HUES64 (cell line): ENCODE data around the gene AGXT.

Source experiments
- H3K27ac ChIP-seq: 2 replicates; pipeline ENCODE4 v1.7.0; 2013; ENCODE audit warnings: low read depth, low read length, inconsistent platforms
- H3K27me3 ChIP-seq: 2 replicates; pipeline ENCODE4 v1.6.1; 2013; ENCODE audit warnings: mild to moderate bottlenecking, low read length; ENCODE audit not compliant: insufficient read depth
- H3K36me3 ChIP-seq: 2 replicates; pipeline ENCODE4 v1.6.1; 2013; ENCODE audit warnings: mild to moderate bottlenecking, low read length; ENCODE audit not compliant: insufficient read depth
- H3K4me1 ChIP-seq: 2 replicates; pipeline ENCODE4 v1.6.1; 2013; ENCODE audit warnings: mild to moderate bottlenecking, low read length, moderate library complexity; ENCODE audit not compliant: insufficient read depth
- H3K4me3 ChIP-seq: 2 replicates; pipeline ENCODE4 v1.5.1; 2013; ENCODE audit warnings: mild to moderate bottlenecking, low read length, moderate library complexity
- H3K9ac ChIP-seq: 2 replicates; pipeline ENCODE4 v1.6.1; 2013; ENCODE audit warnings: mild to moderate bottlenecking, low read depth, low read length
- H3K9me3 ChIP-seq: 2 replicates; pipeline ENCODE4 v1.6.1; 2013; ENCODE audit warnings: low read depth, low read length; ENCODE audit not compliant: insufficient read depth
- WGBS: fragments of 150-250, 120-280 bp; methylation state at CpG from one replicate; pipeline ENCODE4 v1.1.7; 2013; ENCODE audit warnings: missing lambda C conversion rate; 5-methylcytosine and 5-hydroxymethylcytosine counted together

Gene AGXT

DNA sequence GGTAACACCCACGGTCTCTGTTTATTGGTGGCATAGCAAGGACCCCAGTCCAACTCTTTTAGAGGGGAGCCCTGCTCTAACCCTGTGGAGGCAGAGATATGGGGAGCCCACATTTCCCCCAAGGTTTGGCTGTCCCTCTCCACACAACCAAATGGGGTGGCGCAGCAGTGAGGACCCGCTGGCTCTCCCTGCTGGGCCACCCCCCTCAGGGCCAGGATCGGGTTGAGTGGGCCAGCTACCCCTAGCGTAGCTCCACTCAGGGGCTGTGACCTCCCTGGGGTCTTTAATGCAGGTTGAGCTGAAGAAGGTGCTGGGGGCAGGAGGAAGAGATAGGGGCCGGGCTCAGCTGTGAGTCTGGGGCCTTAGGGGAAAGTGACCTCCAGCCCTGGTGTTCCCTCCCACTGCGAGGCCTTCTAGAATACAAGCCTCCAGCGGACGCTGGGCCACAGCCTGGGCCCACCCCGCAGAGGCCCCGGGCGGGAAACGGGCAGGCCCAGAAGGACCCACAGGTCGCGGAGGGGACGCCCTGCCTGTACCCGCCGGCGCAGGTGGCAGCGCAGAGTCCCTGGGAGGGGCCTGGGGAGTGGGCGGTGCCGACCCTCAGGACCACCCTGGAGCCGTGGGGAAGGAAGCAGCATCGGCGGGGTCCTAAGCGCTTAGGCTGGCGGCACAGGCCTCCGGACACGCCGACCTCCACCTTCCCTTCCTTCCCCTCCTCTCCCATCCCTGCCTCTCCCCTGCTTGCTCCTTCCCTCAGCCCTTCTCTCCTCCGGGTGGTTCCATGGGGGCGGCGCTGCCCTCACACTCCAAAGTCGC, 47.1 kb downstream of the AGXT start:
- Histone ChIP-seq H3K36me3 (no peaks in the 10 kb centered on the region), H3K9me3 (no peaks in the 10 kb centered on the region), H3K4me1 (0 out of 2 replicates have a peak, but pooled peaks cover 5% of the 10 kb centered on the region), H3K27me3 (peaks cover 19% of the 10 kb centered on the region), H3K9ac (no peak overlapping the region), H3K4me3 (peak overlapping the region; percentile 48), H3K27ac (no peak overlapping the region)
- WGBS, result 16% methylated on average over 34 of the region's 34 CpGs

GRCh38 chr2:240916571-240917008, 48.0 kb downstream of the AGXT start:
- Histone ChIP-seq H3K27ac (no peak overlapping the region), H3K36me3 (no peaks in the 10 kb centered on the region), H3K4me1 (0 out of 2 replicates have a peak, but pooled peaks cover 5% of the 10 kb centered on the region), H3K27me3 (peaks cover 19% of the 10 kb centered on the region), H3K9ac (no peak overlapping the region), H3K4me3 (peak overlapping the region; percentile 43), H3K9me3 (no peaks in the 10 kb centered on the region)
- 4% methylated on average over 24 of the region's 24 CpGs for WGBS

DNA sequence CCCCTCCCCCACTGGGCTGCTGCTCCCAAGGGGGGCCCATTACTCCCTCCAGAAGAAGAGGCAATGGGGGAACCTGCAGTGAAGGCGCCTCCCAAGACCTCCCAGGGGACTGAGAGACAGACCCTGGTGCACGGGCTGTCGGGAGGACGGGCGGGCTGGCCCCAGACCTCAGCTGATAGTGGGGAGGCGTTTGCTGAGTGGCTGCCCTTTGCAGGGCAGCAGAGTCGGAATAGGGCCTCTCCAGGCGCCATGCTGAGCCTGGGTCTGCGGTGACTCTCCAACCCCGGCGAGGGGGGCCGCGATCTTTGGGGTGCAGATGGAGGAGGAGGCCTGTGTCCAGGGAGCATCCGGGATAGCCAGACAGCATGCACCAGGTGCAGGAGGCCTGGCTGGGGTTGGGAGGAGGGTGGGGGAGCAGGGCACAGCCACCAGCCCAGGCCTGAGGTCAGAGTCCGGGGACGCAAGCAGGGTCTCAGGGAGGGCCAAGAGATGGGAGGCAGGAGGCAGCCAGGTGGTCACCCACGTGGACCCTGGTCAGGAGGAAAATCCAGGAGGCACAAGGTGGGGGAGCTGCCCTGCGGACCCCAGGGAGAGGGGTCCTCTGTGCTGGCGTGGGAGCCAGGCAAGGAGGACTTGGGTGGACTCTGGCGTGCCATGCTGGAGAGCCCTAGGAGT, 48.5 kb downstream of the AGXT start:
- H3K9ac ChIP-seq, result no peak overlapping the region
- H3K4me1 ChIP-seq, result 0 out of 2 replicates have a peak, but pooled peaks cover 5% of the 10 kb centered on the region

DNA sequence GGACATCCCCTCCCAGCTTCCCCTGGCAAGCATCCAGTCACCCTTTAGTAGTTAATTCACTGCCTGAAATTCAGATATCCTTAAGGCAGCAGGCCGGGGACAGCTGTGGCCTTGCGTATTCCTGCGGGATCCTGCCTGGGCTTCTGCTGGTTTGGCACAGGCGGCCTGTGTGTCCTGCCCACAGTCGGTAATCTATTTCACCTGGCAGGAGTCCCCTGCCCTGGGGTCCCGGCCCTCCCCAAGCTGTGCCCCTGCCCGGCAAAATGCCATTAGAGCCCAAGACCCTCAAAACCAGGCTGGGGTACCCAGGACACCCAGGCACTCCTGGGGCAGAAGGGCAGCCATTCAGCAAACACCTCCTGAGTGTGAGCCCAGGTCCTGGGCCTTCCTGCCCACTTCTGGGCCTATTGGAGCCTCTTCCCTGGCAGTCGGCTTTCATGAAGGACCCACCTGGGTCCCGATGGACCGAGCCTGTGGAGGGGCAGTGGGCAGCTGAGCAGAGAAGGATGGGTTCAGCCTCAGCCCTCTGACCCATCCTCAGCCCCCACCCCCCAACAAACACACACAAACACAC, 49.1 kb downstream of the AGXT start:
- H3K36me3 ChIP-seq, result no peaks in the 10 kb centered on the region
- 0 out of 2 replicates have a peak, but pooled peaks cover 5% of the 10 kb centered on the region for H3K4me1 ChIP-seq
- H3K4me3 ChIP-seq, result no peak overlapping the region
- H3K9me3 ChIP-seq, result no peaks in the 10 kb centered on the region
- H3K27ac ChIP-seq, result no peak overlapping the region
- H3K27me3 ChIP-seq, result peaks cover 19% of the 10 kb centered on the region
- 89% methylated on average over 10 of the region's 10 CpGs for WGBS
- H3K9ac ChIP-seq, result no peak overlapping the region

More for the DNA sequence above, 48.5 kb downstream of the AGXT start:
- 76% methylated on average over 20 of the region's 20 CpGs for WGBS
- Histone ChIP-seq H3K36me3 (no peaks in the 10 kb centered on the region), H3K27ac (no peak overlapping the region), H3K27me3 (peaks cover 19% of the 10 kb centered on the region), H3K4me3 (peak overlapping the region; percentile 43), H3K9me3 (no peaks in the 10 kb centered on the region)

DNA sequence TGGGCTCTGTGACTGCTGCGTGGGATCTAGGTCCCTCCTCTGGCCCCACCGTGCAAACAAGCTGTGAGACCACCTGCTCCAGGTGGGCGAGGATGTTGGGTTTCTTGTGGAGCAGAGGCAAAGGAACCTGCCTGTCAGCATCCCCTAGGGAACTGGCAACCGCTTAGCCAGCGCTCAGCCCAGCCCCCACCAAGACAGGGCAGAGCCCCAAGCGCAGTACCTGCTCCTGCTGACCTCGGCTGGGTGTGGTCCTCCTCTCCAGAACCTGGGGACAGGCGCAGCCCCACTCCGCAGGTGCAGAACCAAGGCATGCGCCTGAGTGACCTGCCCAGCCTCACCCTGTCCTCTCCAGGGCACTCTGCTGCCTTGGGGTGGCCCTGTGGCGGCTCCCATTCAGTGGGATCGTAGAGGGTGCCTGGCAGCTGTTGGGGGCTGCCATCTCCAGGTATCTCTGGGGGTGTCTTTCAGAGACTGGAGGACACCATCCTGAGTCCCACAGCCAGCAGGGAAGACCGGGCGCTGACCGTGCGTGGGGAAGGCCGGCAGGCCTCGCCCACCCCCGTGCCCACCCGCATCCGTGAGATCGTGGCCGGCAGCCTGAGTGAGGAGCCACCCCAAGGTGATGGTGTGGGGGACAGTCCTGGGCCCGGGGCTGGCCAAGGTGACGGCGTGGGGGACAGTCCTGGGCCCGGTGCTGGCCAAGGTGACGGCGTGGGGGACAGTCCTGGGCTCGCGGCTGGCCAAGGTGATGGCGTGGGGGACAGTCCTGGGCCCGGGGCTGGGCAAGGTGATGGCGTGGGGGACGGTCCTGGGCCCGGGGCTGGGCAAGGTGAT, 49.9 kb downstream of the AGXT start:
- Histone ChIP-seq H3K4me1 (0 out of 2 replicates have a peak, but pooled peaks cover 5% of the 10 kb centered on the region), H3K9ac (no peak overlapping the region), H3K27me3 (peaks cover 19% of the 10 kb centered on the region), H3K9me3 (no peaks in the 10 kb centered on the region), H3K27ac (no peak overlapping the region), H3K36me3 (no peaks in the 10 kb centered on the region), H3K4me3 (no peak overlapping the region)
- 92% methylated on average over 36 of the region's 36 CpGs for WGBS

GRCh38 chr2:240919161-240919781, 50.6 kb downstream of the AGXT start:
- Histone ChIP-seq H3K9me3 (no peaks in the 10 kb centered on the region), H3K4me3 (no peak overlapping the region), H3K9ac (no peak overlapping the region), H3K4me1 (0 out of 2 replicates have a peak, but pooled peaks cover 5% of the 10 kb centered on the region), H3K27ac (no peak overlapping the region), H3K27me3 (peaks cover 19% of the 10 kb centered on the region), H3K36me3 (no peaks in the 10 kb centered on the region)
- WGBS, result 84% methylated on average over 19 of the region's 19 CpGs

- peaks cover 18% of the 10 kb centered on the region for H3K27me3 ChIP-seq
- H3K4me1 ChIP-seq, result 0 out of 2 replicates have a peak, but pooled peaks cover 5% of the 10 kb centered on the region
- H3K27ac ChIP-seq, result no peak overlapping the region
- H3K9ac ChIP-seq, result no peak overlapping the region
- no peak overlapping the region for H3K4me3 ChIP-seq
- H3K36me3 ChIP-seq, result no peaks in the 10 kb centered on the region
- H3K9me3 ChIP-seq, result no peaks in the 10 kb centered on the region
- 92% methylated on average over 31 of the region's 31 CpGs for WGBS
Observed at GRCh38 chr2:240919786-240920782, 51.5 kb downstream of the AGXT start.

DNA sequence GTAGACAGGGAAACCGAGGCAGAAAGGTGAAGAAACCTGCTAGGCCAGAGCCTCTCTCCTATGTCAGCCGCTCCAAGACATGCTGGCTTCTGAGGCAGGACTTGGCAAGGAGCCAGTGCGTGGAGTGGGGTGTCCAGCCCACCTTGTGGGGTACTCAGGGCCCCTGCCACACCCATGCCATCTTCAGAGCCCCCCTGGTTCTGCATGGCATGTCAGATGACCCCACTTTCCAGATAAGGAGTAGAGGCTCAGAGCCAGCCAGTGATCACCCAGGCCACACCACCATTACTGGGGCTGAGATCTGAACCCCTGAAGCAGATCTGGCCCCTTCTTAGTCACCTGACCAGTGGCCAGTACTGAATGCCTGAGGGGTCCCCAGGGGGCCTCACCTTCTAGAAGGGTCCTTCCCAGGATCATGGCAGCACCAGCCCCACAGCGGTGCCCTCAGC, 52.2 kb downstream of the AGXT start:
- Histone ChIP-seq H3K27ac (no peak overlapping the region), H3K9me3 (no peaks in the 10 kb centered on the region), H3K9ac (no peak overlapping the region), H3K27me3 (peaks cover 11% of the 10 kb centered on the region), H3K4me1 (0 out of 2 replicates have a peak, but pooled peaks cover 5% of the 10 kb centered on the region), H3K36me3 (no peaks in the 10 kb centered on the region), H3K4me3 (no peak overlapping the region)
- WGBS, result 91% methylated on average over 4 of the region's 4 CpGs

DNA sequence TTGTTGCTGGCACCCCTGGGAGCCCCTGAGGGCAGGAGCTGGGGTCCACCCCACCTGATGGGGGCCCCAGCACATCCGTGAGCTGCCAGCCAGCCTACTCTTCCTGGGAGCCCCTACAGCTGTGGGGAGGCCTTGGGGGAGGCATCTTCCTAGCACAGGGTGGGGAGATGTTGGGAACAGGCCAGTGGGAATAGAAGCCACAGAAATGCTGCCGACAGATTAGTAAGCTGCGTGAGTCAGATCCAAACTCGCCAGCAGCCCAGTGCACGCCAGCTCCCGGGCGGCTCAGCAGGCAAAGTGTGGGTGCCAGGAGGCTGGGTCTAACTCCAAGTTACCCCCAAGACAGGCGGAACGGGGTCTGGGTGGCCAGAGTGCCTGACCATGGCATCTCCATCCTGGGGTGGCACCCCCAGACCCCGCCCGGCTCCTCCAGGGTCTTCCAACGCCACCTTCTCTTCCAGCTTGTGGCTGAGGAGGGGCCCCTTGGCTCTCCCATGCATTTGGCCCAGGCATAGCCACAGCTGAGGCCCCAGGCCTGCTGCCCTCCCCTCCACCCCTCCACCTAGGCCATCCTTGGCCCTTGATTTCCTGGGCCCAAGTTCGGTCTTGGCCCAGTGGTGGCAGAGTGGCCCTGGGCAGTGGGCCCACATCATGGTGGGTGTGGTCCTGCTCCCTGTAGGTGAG, 52.8 kb downstream of the AGXT start:
- 91% methylated on average over 13 of the region's 13 CpGs for WGBS

More for the DNA sequence above, 52.8 kb downstream of the AGXT start:
- Histone ChIP-seq H3K9ac (no peak overlapping the region), H3K27me3 (peaks cover 8% of the 10 kb centered on the region), H3K4me1 (0 out of 2 replicates have a peak, but pooled peaks cover 5% of the 10 kb centered on the region), H3K9me3 (no peaks in the 10 kb centered on the region), H3K4me3 (no peak overlapping the region), H3K27ac (no peak overlapping the region), H3K36me3 (no peaks in the 10 kb centered on the region)
